ENCODE data around the gene ZW10.
"Not testable (repeated sequence)": the region's sequence is repeated elsewhere in the genome, so short reads cannot be mapped to it uniquely, and the experiment has no call there.

ZW10 gene

DNA sequence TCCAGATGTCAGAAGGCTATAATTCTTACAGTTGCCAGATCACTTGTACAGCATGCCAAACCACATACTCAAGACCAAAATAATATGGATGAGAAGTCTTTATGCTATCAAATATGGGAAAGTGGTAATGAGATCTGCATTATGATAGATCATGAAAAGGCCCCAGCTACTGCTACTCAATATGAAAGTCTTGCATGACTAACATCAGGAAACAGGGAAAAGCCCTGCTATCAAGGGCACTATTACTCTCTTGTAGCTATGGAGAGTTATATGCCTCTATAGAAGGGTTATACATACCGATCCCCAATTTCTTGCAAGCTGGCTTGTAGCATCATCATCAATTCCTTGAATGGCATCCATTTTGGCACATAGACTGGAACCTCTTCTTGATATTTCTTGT lies 37.2 kb downstream of the ZW10 start:
- no peak for DNase-seq

DNA sequence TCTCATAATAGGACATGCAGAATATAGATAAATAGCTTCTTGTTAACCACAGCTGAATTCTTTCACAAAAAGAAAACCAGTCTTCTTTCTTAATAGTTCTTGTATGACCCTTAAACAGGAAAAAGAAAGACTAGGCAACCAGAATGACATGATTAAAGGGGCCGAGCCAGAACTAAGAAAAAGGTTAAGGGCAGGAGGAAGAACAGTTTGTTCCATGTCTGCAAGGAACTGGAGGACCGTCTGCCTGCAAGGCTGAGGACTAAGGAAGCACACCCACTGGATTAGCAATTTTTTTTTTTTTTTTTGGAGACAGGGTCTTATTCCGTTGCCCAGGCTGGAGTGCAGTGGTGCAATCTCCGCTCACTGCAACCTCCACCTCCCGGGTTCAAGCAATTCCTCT lies 41.4 kb downstream of the ZW10 start:
- no peak for DNase-seq

DNA sequence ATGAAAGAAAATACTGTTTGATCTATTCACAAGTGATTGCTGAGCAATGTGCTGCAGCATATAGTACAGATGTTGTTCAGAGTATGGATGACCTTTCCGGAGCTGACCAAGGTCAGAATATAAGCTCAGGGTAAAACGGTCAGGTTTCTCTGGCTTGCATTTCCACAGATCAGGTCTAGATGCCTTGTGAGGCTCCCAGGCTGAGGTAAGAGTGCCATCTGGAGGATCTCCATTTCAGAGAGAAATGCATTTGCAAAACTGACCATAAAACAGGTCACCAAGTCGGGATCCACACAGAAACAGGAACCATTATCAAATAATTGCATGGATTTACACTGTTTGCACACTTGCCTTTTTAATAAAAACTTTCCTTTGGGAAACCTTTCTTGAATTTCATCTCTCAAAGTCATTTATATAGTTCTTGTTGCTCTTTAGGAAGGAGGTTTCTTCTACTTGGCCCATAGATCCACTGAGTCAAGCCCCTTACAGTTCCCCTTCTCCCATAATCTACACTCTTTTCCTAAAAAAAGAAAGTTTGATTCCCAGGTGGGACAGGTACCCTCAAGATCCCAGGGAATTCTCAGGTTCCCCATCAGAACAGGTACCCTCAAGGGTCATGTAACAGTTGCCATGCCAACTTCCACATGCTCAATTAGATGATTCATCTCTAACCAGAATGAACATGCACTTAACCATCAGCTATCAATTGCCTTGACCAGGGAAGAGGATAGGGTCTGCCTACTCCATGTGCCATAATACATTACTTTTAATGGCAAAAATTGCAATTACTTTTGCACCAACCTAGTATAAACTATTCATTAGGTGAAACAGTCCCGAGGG lies 42.4 kb downstream of the ZW10 start:
- DNase-seq: peak; percentile 53

DNA sequence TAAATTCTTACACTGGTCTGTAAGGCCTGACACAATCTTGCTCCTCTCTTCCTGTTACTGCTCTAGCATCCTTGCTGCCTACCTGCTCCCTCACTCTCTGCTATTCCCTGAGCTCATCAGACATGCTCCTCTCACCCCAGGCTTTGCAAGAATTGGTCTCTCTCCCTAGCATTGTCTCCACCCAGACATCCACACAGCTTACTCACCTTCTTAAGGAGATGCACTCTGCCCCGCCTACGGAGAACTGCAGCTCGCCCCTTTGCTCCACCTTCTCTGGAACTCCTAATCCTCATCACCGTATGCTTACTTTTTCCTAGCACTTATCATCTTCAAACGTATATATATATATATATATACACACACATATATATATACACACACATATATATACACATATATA lies 44.0 kb downstream of the ZW10 start:
- DNase-seq: no peak

DNA sequence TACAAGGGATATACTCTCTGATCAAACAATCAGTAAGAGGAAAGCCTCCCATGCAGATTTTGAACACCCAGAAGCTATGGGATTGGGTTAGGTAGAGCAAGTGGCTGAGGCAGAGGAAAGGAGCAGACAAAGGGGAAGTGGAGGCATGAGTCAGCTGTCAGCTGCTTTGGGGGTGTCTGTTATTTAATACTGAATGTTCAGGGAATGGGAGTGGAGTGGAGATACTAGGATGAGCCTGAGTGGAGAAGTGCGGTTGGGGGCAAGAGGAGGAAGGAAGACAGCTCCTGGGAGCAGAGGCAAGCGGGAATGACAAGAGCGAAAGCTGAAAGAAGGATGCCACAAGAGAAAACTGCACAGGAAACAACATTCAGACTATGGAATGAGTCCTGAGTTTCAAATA lies 44.7 kb downstream of the ZW10 start:
- no peak for DNase-seq

DNA sequence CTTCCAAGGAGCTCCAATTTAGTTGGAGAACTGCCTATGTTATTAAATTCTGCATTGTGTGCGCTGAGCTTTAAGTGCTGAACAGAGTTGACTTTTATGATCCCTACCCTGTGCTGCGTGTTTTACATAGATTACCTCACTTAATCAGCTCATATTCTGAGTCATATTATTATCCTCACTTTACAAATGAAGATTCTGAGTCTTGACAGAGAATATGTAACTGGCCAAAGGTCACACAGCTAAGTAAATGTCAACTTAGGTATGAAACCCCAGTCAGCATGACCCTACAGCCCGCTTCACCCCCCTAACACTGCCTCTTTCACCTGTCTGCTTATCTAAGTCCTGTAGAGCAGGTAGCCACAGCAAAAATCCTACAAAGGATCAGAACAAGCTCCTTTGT lies 47.6 kb downstream of the ZW10 start:
- DNase-seq: no peak

DNA sequence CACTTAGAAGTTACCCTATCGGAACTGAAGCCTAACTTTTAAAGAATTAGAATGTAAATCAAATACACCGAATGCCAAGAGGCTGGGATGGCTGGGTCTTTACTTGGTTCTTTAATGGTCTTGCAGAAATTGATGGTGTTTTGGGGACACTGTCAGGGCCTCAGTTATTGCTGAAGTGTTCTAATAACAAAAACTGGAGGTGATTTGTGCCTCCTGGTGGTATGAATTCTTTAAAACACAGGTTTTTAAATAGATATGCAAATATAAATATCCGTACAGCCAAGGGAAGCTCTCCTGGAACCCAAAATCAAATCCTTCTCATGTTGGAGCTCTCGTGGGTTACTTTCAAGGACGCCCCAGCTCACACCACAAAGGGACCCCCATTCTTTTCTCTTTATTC lies 48.1 kb downstream of the ZW10 start:
- no peak for DNase-seq

DNA sequence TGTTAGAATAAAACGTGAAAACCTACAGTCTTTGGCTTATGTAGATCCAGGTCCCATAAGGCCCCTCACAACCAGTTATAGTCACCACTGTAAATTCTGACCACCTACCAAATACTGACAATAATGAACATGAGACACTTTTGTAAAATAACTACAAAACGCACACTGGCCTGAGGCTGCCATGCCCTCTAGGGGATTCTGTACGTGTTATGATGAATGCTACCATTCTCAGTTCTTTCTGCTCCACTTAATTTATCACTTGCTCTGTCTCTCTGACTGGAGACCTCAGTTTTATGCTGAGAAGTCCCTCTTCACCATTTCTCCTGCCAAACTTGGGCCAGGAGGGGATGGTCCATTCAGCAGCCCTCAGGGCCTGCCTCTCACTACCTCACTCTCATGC lies 48.7 kb downstream of the ZW10 start:
- no peak for DNase-seq

DNA sequence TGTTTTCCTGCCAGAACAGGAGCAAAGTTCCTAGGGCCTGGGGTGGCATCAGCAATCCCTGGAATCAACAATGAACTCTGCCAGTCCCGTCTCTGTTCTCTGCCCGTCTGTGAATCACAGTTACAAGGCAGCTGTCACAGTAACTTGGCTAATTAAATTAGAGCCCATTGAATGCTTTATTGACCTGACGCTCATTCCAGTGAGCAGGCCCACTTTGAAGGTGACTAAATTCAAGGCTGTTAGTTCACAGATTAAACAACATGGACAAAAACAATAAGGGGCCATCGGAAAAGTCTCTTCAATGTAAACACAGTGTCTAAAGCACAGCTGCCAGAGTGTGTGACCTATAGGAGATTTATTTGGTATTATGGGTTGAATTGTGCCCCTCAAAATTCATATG lies 49.7 kb downstream of the ZW10 start:
- DNase-seq: no peak

DNA sequence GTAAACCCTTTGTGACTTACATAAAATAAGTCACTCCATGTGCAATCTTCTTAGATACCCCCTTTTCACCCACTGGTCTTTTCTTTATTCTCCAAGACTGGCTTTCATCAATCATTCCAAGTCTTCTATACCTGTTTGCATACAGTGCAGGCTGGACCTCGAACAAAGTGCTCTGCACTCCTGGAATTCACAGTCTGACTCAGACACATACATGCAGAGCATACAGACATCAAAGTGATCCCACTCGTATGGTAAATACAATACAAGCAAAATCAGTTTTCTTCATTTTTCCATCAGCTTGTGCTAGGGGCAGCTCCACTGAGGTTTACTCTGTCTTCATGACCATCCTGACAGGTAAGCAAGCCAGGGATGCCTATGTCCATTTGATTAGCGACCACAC lies 50.6 kb downstream of the ZW10 start:
- no peak for DNase-seq

DNA sequence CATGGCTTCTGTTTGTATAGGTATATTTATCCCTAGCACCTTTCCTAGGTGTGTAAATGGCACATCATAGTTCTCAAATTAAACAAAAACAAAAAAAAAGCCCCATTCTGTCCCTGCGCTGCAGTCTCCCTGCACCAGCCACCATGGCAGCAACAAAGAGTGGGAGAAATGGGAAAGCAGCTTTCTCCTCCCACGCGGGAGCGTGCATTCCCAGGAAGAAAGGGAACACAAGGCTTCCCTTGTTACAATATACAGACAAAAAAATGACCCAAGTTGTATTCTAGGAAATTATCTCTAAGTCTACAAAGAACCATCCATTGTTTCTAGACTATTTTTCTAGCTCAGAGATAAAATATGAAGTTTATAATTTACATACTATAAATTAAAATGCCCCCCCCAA lies 51.3 kb downstream of the ZW10 start:
- DNase-seq: no peak

DNA sequence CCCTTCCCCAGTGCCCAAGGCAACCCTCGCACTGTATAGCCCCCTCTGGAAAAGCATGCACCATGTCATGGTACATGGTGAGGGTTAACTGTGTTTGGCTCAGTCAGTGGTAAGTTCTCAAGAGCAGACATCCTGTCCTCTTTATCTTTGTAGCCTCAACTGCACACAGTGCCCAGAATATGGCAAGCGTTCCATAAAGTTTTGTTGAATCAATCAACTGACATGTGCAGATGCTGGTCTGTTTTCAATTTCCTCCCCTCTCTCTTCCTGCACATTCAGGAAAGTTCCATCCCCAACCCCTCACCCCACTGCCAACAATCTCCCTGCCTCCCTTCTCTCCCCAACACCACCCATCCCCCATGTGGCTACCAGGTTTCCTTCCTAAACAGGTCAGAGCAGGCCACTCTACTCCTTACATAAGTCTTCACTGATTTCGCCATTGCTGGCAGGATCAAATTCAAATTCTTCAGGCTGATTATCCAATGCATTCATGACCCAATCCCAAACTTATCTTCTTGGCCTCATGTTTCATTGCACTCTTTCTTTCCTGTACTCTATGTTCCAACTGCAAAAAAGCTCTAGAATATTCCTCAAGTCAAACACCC lies 51.9 kb downstream of the ZW10 start:
- no peak for DNase-seq

DNA sequence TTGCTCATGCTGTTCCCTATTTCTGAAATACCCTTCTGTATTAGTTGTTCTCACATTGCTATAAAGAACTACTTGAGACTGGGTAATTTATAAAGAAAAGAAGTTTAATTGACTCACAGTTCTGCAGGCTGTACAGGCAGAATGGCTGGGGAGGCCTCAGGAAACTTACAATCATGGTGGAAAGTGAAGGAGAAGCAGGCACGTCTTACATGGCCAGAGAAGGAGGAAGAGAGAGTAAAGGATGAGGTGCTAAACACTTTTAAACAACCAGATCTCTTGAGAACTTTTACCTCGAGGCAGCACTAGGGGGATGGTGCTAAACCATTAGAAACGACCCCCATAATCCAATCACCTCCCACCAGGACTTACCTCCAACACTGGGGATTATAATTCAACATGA lies 53.0 kb downstream of the ZW10 start:
- not testable (repeated sequence) for DNase-seq

DNA sequence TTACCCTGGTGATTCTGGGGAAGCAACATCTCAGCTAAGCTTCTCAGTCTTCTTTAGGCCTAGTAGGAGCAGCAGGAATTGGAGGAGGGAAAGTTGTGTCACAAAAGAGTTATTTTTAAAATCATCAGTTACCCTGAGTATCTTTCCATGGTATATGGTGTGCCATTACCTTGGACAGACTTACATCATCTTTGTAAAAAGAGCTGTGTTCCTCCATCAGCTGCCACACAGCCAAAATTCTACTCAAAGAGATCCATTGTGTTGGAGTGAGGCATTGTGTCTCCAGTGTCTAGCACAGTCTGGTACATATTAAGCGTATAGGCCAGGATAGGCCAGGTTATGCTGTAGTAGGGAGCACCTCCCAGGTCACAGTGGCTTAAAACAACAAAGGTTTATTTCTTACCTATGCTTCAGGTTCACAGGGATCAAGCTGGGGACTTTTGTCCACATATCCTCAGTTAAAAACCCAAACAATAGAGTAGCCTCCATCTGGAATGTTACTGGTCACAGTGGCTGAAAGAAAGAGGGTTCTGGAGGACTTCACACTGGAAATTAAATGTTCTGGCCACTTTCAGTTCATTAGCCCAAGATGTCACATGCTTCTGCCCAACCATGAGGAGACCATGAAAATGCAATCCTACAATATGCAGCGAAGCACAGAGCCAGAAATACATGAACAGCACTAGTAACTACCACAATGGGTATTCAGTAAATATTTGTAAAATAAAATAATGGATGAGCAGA lies 57.4 kb downstream of the ZW10 start:
- no peak for DNase-seq

DNA sequence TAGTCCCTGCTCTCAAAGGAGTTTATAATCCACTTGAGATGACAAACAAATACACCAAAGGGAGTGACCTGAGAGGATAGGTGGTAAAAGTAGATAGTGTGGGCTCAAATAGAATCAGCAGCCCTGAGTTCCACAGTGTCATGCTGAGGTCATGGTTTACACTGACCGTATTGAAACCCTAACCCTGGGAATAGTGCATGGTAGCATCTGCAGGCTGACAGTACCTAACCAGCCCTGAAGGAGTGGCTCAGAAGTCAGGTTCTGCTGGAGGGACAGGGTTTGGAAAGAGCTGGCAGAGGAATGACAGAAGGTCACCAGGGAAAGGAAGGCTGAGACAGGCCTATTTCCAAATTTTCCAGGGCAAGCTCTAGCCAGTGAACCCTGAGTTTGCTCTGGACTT lies 58.2 kb downstream of the ZW10 start:
- DNase-seq: no peak

DNA sequence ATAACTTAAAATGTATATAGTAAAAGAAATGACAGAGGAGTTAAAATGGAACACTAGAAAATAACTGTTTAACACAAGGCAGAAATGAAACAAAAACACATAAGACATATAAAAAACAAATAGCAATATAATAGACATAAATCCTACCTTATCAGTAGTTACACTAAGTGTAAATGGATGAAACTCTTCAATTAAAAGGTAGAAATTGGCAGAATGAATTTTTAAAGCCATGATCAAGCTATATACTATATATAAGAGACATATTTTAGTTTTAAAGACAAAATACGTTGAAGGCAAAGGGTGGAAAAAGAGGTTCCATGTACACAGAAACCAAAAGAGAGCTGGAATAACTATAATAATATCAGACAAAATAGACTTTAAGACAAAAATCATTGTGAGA lies 62.5 kb downstream of the ZW10 start:
- DNase-seq: no peak

DNA sequence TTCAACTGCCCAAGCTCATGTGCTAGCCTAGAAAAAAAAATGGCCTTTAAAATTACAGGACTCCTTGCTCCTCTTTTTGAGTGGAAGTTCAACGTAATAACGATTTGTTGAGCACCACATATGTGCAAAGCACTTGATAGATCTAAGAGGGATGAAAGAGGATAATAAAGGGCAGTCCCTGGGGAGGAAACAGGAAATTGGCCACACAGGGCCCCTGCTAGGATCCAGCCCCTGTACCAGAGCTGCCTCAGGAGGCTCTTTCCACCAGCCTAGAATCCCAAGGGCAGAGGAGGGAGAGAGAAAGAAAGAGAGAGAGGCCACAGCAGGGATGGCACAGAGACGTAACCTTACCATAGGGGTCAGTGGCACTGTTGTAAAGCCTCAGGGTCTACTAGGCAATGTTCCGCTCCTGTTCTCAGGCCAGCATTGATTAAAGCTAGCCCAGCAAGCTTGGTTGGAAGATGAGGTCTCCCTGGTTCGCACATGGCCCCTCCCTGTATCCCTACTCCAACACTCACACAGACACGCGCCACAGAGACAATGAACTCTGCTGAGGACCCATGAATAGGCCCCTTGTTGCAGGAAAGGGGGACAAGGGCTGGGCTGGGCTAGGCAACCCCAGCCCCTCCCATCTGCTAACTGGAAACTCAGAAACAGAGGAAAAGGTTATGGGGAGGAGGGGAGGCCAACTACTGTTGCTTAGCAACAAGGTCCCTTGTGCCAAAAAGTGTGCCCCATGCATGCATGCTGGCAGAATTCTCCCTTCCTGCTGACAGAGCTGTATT lies 67.4 kb downstream of the ZW10 start, which contains the start of gene TMPRSS5:
Gene TMPRSS5 (minus strand): TSS at position 438 of the 785 bp plus-strand sequence. CDS start 84 bp downstream, at position 354.
- no peak for DNase-seq

DNA sequence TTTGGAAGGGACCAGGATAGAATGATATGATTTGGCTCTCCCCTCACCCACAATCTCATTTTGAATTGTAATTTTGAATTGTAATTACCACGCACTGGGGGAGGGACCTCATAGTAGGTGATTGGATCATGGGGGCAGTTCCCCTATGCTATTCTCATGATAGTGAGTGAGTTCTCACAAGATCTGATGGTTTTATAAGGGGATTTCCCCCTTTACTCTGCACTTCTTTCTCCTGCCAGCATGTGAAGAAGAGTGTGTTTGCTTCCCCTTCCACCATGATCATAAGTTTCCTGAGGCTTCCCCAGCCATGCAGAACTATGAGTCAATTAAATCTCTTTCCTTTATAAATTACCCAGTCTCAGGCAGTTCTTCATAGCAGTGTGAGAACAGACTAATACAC lies 69.9 kb downstream of the ZW10 start:
- not testable (repeated sequence) for DNase-seq

DNA sequence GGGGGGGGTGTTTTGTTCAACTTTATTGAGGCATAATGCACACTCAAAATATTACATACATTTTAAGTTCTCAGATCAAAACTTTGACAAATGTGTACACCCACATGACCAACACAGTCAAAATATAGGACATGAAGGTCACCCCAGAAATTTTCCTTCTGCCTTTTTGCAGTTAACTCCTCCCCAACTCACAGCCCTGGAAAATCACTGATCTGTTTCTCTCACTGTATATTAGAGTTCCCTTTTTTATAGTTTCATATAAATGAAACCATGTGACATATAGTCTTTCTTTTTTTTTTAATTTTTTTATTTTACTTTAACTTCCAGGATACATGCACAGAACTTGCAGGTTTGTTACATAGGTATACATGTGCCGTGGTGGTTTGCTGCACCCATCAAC lies 72.0 kb downstream of the ZW10 start:
- no peak for DNase-seq

DNA sequence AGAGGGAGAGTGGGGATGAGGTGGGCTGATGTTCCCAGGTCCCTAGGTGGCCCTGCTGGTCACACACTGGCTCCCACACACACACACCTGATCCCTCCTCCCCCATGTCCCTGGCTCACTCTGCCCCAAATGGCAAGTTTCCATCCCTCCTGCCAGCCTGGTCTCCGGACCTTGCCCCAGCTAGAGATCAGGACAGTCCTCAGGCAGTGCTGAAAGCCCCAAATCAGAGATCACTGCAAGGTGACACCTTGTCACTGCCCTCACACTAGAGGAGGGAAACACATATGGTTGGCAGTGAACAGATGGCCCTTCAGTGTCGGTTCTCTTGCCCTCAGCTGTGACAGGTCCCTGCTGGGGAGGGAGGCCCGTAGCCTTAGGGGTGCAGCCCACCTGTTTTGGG lies 75.0 kb downstream of the ZW10 start:
- no peak for DNase-seq

DNA sequence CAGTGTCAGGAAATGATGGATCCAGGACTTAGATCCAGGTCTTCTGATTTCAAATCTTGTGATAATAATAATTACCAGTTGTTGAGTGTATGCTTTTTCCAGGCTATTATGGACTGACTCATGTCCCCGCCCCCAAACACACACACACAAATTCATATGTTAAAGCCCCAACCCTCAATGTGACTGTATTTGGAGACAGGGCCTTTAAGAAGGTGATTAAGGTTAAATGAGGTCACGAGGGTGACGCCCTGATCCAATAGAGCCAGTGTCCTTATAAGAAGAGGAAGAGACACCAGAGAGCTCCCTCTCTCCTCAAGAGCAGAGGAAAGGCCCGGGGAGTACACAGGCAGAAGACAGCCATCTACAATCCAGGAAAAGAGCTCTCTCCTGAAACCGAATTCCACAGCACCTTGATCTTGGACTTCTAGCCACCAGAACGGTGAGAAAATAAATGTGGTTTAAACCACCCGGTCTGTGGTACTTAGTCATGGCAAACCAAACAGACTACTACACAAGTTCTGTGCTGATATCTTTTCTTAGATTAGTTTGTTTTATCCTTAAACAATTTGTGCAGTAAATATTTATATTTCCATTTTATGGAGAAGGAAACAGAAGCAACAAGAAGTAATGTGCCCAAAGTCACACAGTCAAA lies 75.6 kb downstream of the ZW10 start:
- no peak for DNase-seq

DNA sequence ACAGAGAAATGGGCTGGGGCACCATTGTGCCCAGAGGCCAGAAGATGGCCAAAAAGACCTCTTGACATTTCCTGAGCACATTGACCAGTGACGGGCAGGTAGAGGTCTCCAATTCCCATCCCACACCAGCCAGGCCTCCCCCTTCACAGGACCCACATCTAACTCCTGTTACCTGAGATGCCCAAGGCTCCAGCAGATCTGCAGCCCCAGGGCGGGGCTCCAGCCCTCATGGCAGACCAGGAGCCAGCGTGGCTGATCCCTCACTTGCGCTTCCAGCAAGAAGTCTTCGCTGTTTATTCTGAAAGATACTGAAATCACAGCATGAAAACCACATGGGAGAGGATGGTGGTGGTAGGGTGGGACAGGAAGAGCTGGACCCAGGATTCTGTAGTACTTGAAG lies 76.4 kb downstream of the ZW10 start:
- DNase-seq: no peak

DNA sequence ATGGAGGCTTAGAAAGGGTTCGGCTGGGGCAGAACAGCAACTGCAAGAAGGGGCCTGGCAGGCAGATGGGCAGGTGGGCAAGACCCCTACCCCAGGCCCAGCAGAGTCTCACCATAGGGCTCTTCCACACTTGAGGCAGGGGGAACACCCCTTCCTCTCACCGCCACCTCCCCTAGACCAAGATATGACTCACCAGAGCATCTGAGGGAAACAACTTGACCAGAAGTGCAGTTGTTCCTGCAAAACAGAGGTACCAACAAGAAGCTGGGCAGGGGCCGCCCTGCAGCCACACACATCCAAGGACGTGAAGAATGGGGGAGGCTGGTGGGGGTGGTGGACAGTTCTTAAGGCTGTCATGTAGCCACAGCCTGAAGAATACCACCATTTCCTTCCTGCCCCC lies 78.3 kb downstream of the ZW10 start:
- DNase-seq: no peak

All from right hindlimb (tissue), 1 donor.